Neural cell (in vitro differentiated cells): ENCODE measurements around the gene PDLIM3. TPM values are rescaled to one million over a fixed set of nuclear protein-coding genes. Genes with fewer than 3 reads are reported as not detected.

ENCODE experiments used
- H2AFZ ChIP-seq: fragments of 200-600, 300-800 bp; sonication (generic), shearing (Covaris generic); 2 replicates; pipeline ENCODE4 v1.6.0; 2014; ENCODE audit warnings: low read depth, mild to moderate bottlenecking, antibody characterized with exemption, low read length, moderate library complexity
- H3F3A ChIP-seq: fragments of 200-600 bp; shearing (Covaris generic); 2 replicates; pipeline ENCODE4 v1.6.1; 2016; ENCODE audit warnings: mild to moderate bottlenecking, moderate library complexity, mixed read lengths, antibody characterized with exemption, low read length; ENCODE audit not compliant: insufficient read depth, poor library complexity, severe bottlenecking
- H3K27ac ChIP-seq: fragments of 200-600, 300-800 bp; sonication (generic), shearing (Covaris generic); 2 replicates; pipeline ENCODE4 v1.5.1; 2014; ENCODE audit warnings: mild to moderate bottlenecking, low read length, moderate library complexity
- H3K27me3 ChIP-seq: fragments of 300-800, 200-600 bp; sonication (generic), shearing (Covaris generic); 2 replicates; pipeline ENCODE4 v1.6.0; 2014; ENCODE audit warnings: mild to moderate bottlenecking, low read depth, low read length, moderate library complexity; ENCODE audit not compliant: insufficient read depth
- H3K36me3 ChIP-seq: fragments of 300-800, 200-600 bp; sonication (generic), shearing (Covaris generic); 2 replicates; pipeline ENCODE4 v1.5.1; 2014; ENCODE audit warnings: mild to moderate bottlenecking, antibody characterized with exemption, low read length, moderate library complexity; ENCODE audit not compliant: insufficient read depth
- H3K4me2 ChIP-seq: fragments of 300-800, 200-600 bp; sonication (generic), shearing (Covaris generic); 2 replicates; pipeline ENCODE4 v1.6.0; 2014; ENCODE audit warnings: mild to moderate bottlenecking, low read length
- H3K4me3 ChIP-seq: fragments of 300-800, 200-600 bp; sonication (generic), shearing (Covaris generic); 2 replicates; pipeline ENCODE4 v1.5.1; 2014; ENCODE audit warnings: mild to moderate bottlenecking, low read length, moderate library complexity
- H3K79me2 ChIP-seq: fragments of 200-600 bp; shearing (Covaris generic); replicated peaks from 2 replicates; pipeline ENCODE4 v1.6.0; 2014; ENCODE audit warnings: mild to moderate bottlenecking, low read length, moderate library complexity; ENCODE audit not compliant: insufficient read depth
- H3K9ac ChIP-seq: fragments of 300-800, 200-600 bp; sonication (generic), shearing (Covaris generic); 2 replicates; pipeline ENCODE4 v1.6.1; 2016; ENCODE audit warnings: mild to moderate bottlenecking, low read length, mixed read lengths
- H3K9me2 ChIP-seq: fragments of 200-600 bp; shearing (Covaris generic); 2 replicates; pipeline ENCODE4 v1.6.1; 2016; ENCODE audit warnings: mild to moderate bottlenecking, low read length, mixed read lengths; ENCODE audit not compliant: insufficient read depth
- H3K9me3 ChIP-seq: fragments of 200-600, 300-800 bp; sonication (generic), shearing (Covaris generic); 2 replicates; pipeline ENCODE4 v1.6.1; 2016; ENCODE audit warnings: mild to moderate bottlenecking, mixed run types, low read length, moderate library complexity, mixed read lengths
- H4K20me1 ChIP-seq: fragments of 200-600 bp; shearing (Covaris generic); 2 replicates; pipeline ENCODE4 v1.6.1; 2016; ENCODE audit warnings: mild to moderate bottlenecking, mixed run types; ENCODE audit not compliant: insufficient read depth
- EP300 ChIP-seq: fragments of 450-650 bp; conservative IDR thresholded peaks from 2 replicates; pipeline ENCODE4 v1.6.1; 2014; ENCODE audit warnings: antibody characterized with exemption, mild to moderate bottlenecking, moderate library complexity; ENCODE audit not compliant: poor library complexity, severe bottlenecking
- EZH2 ChIP-seq: fragments of 200-600, 300-800 bp; shearing (Covaris generic), sonication (generic); IDR thresholded peaks from 2 replicates; pipeline ENCODE4 v1.6.1; 2014; ENCODE audit warnings: antibody characterized with exemption, low read length, borderline replicate concordance, mild to moderate bottlenecking; ENCODE audit not compliant: insufficient read depth, poor library complexity, severe bottlenecking
- MXI1 ChIP-seq: fragments of 450-650 bp; conservative IDR thresholded peaks from 2 replicates; pipeline ENCODE4 v1.6.1; 2014; ENCODE audit warnings: antibody characterized with exemption, mild to moderate bottlenecking; ENCODE audit not compliant: poor library complexity, severe bottlenecking
- RAD21 ChIP-seq: fragments of 450-650 bp; conservative IDR thresholded peaks from 2 replicates; pipeline ENCODE4 v1.6.1; 2014; ENCODE audit warnings: antibody characterized with exemption, mild to moderate bottlenecking, moderate library complexity
- SMC3 ChIP-seq: fragments of 450-650 bp; conservative IDR thresholded peaks from 2 replicates; pipeline ENCODE4 v1.6.1; 2014; ENCODE audit warnings: antibody characterized with exemption, mild to moderate bottlenecking, moderate library complexity; ENCODE audit not compliant: poor library complexity
- TAF1 ChIP-seq: IDR thresholded peaks from 2 replicates; pipeline ENCODE4 v1.6.1; 2012; ENCODE audit warnings: low read depth
- polyA plus RNA-seq: library from polyadenylated mRNA; depleted of rRNA; stranded (reverse); fragments of >200 nt; gene quantifications from 2 replicates; pipeline ENCODE4 v1.2.3, GENCODE V29; 2014
- TF ChIP-seq, protein P1 (sequence below): fragments of 450-650 bp; IDR thresholded peaks from 2 replicates; pipeline ENCODE4 v1.5.1; 2014; ENCODE audit warnings: antibody characterized with exemption, mild to moderate bottlenecking, moderate library complexity; ENCODE audit not compliant: poor library complexity, severe bottlenecking

The PDLIM3 gene
- polyA plus RNA-seq, 1 donor from 2014 or later = 1.8 TPM

DNA sequence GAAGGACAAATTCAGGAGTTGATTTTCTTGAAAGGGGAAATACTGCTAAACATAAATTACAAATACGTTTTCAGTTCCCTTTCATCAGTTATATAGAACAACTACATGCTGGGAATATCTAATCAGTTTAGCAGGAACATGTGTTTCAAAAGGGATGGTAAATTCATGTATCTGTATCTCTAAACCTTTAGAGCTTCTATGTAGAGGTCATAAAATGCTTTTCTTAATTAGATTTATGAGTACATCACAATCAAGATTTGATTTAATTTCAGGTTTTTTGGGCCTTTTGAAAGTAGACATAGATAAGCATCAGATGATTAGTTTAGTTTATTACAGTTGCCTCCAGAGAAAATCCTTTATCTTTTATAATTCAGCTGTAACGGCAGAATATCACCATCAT is 12.9 kb downstream of the PDLIM3 start:
- Histone ChIP-seq H3K36me3 (no peaks in the 10 kb centered on the region), H3K27me3 (no peaks in the 10 kb centered on the region), H3K9me3 (peaks cover 9% of the 10 kb centered on the region), H3F3A (no peaks in the 10 kb centered on the region), H3K9ac (no peak overlapping the region), H3K4me3 (no peak overlapping the region), H3K27ac (no peak overlapping the region), H3K4me2 (no peak overlapping the region), H3K9me2 (no peaks in the 10 kb centered on the region), H3K79me2 (no peaks in the 10 kb centered on the region), H4K20me1 (no peaks in the 10 kb centered on the region), H2AFZ (no peak overlapping the region)
- TF ChIP-seq, protein P1, sequence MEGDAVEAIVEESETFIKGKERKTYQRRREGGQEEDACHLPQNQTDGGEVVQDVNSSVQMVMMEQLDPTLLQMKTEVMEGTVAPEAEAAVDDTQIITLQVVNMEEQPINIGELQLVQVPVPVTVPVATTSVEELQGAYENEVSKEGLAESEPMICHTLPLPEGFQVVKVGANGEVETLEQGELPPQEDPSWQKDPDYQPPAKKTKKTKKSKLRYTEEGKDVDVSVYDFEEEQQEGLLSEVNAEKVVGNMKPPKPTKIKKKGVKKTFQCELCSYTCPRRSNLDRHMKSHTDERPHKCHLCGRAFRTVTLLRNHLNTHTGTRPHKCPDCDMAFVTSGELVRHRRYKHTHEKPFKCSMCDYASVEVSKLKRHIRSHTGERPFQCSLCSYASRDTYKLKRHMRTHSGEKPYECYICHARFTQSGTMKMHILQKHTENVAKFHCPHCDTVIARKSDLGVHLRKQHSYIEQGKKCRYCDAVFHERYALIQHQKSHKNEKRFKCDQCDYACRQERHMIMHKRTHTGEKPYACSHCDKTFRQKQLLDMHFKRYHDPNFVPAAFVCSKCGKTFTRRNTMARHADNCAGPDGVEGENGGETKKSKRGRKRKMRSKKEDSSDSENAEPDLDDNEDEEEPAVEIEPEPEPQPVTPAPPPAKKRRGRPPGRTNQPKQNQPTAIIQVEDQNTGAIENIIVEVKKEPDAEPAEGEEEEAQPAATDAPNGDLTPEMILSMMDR = no peak
- TF ChIP-seq SMC3 = no peak
- no peak for TF ChIP-seq RAD21
- no peak for TF ChIP-seq MXI1
- no peak for TF ChIP-seq EZH2
- no peak for TF ChIP-seq EP300

GRCh38 chr4:185520119-185520518 is 15.2 kb downstream of the PDLIM3 start:
- Histone ChIP-seq H4K20me1 (no peaks in the 10 kb centered on the region), H3K27me3 (no peaks in the 10 kb centered on the region), H2AFZ (no peak overlapping the region), H3F3A (no peaks in the 10 kb centered on the region), H3K4me3 (no peak overlapping the region), H3K79me2 (no peaks in the 10 kb centered on the region), H3K36me3 (no peaks in the 10 kb centered on the region), H3K9ac (no peak overlapping the region), H3K27ac (no peak overlapping the region), H3K9me2 (no peaks in the 10 kb centered on the region), H3K4me2 (no peak overlapping the region), H3K9me3 (no peaks in the 10 kb centered on the region)
- TF ChIP-seq SMC3 = no peak

- H3F3A ChIP-seq = no peaks in the 10 kb centered on the region
- TF ChIP-seq EZH2 (no peak), RAD21 (no peak)
- no peaks in the 10 kb centered on the region for H3K79me2 ChIP-seq
- H3K9ac ChIP-seq = no peak overlapping the region
- H2AFZ ChIP-seq = no peak overlapping the region
- no peaks in the 10 kb centered on the region for H3K36me3 ChIP-seq
- H3K4me3 ChIP-seq = no peak overlapping the region
- no peaks in the 10 kb centered on the region for H3K27me3 ChIP-seq
- H3K9me3 ChIP-seq = no peaks in the 10 kb centered on the region
- no peak overlapping the region for H3K4me2 ChIP-seq
- no peak overlapping the region for H3K27ac ChIP-seq
- no peaks in the 10 kb centered on the region for H4K20me1 ChIP-seq
- H3K9me2 ChIP-seq = no peaks in the 10 kb centered on the region
Measured at GRCh38 chr4:185518494-185518893, 16.8 kb downstream of the PDLIM3 start.

- Histone ChIP-seq H3K4me3 (no peak overlapping the region), H3K4me2 (no peak overlapping the region), H3K9me2 (no peaks in the 10 kb centered on the region), H3K9me3 (no peaks in the 10 kb centered on the region), H3F3A (no peaks in the 10 kb centered on the region), H3K9ac (no peak overlapping the region), H2AFZ (no peak overlapping the region), H3K79me2 (no peaks in the 10 kb centered on the region), H3K27me3 (no peaks in the 10 kb centered on the region), H3K36me3 (no peaks in the 10 kb centered on the region), H3K27ac (no peak overlapping the region), H4K20me1 (no peaks in the 10 kb centered on the region)
- no peak for TF ChIP-seq RAD21
- TF ChIP-seq TAF1 = no peak
- no peak for TF ChIP-seq EP300
Measured at GRCh38 chr4:185518069-185518468, 17.2 kb downstream of the PDLIM3 start.
